Stimulated activated effector memory CD8-positive, alpha-beta T cell treated with anti-CD3 and anti-CD28 coated beads, Interleukin-12 subunit alpha, Interleukin-12 subunit beta, amount 100 ng/mL, for 72 hours (primary cell): Measurements from ENCODE around the gene TEX2.
A peak's percentile ranks its signal among the peaks of the same experiment; 100 is the strongest.

Experiments used
- ATAC-seq: fragments of 150-1000 bp; cut with Tn5 transposase; 2 replicates; pipeline ENCODE4 v1.10.0; 2021
- DNase-seq, 2 donors: peaks; one replicate each; pipeline ENCODE4 v3.0.0; 2021 to 2022; ENCODE audit warnings: low spot score in 2 of 2
- H3K27ac Mint-ChIP-seq: one replicate; pipeline ENCODE4 v1.8.0; 2022; ENCODE audit warnings: mild to moderate bottlenecking, mixed read lengths
- H3K36me3 Mint-ChIP-seq: one replicate; pipeline ENCODE4 v1.8.0; 2022; ENCODE audit warnings: mild to moderate bottlenecking, mixed read lengths
- H3K4me1 Mint-ChIP-seq: one replicate; pipeline ENCODE4 v1.8.0; 2022; ENCODE audit warnings: mixed read lengths
- H3K4me3 Mint-ChIP-seq: one replicate; pipeline ENCODE4 v1.8.0; 2022; ENCODE audit warnings: mild to moderate bottlenecking, mixed read lengths
- H3K9me3 Mint-ChIP-seq: one replicate; pipeline ENCODE4 v1.8.0; 2022; ENCODE audit warnings: mixed read lengths

Gene TEX2

GRCh38 chr17:64146418-64147109 is 116.5 kb downstream of the TEX2 start:
- no peak overlapping the region for H3K4me3 Mint-ChIP-seq

GRCh38 chr17:64145751-64146417 is 117.2 kb downstream of the TEX2 start:
- H3K27ac Mint-ChIP-seq: no peak overlapping the region
- ATAC-seq (peak; percentile 97), DNase-seq (peak; percentile 85 to 97)
- H3K36me3 Mint-ChIP-seq: no peaks in the 10 kb centered on the region
- no peak overlapping the region for H3K4me3 Mint-ChIP-seq
- H3K4me1 Mint-ChIP-seq: peaks cover 23% of the 10 kb centered on the region
- no peaks in the 10 kb centered on the region for H3K9me3 Mint-ChIP-seq

More at GRCh38 chr17:64146418-64147109, 116.5 kb downstream of the TEX2 start:
- H3K9me3 Mint-ChIP-seq: no peaks in the 10 kb centered on the region
- DNase-seq (peak; percentile 27 to 81), ATAC-seq (peak; percentile 47)
- no peaks in the 10 kb centered on the region for H3K36me3 Mint-ChIP-seq
- no peak overlapping the region for H3K27ac Mint-ChIP-seq
- peaks cover 23% of the 10 kb centered on the region for H3K4me1 Mint-ChIP-seq

GRCh38 chr17:64145375-64145750 is 117.7 kb downstream of the TEX2 start:
- no peaks in the 10 kb centered on the region for H3K36me3 Mint-ChIP-seq
- no peak for DNase-seq
- peaks cover 23% of the 10 kb centered on the region for H3K4me1 Mint-ChIP-seq
- no peaks in the 10 kb centered on the region for H3K9me3 Mint-ChIP-seq
- H3K4me3 Mint-ChIP-seq: no peak overlapping the region
- no peak for ATAC-seq
- no peak overlapping the region for H3K27ac Mint-ChIP-seq

- ATAC-seq (no peak), DNase-seq (no peak)
- H3K4me1 Mint-ChIP-seq: no peaks in the 10 kb centered on the region
- H3K36me3 Mint-ChIP-seq: no peaks in the 10 kb centered on the region
- H3K9me3 Mint-ChIP-seq: no peaks in the 10 kb centered on the region
- no peak overlapping the region for H3K27ac Mint-ChIP-seq
- H3K4me3 Mint-ChIP-seq: no peak overlapping the region
Observed at GRCh38 chr17:64139542-64139941, 123.5 kb downstream of the TEX2 start.

GRCh38 chr17:64138441-64138840 is 124.6 kb downstream of the TEX2 start:
- no peaks in the 10 kb centered on the region for H3K36me3 Mint-ChIP-seq
- peaks cover 4% of the 10 kb centered on the region for H3K4me1 Mint-ChIP-seq
- ATAC-seq: no peak
- H3K27ac Mint-ChIP-seq: no peak overlapping the region
- no peak overlapping the region for H3K4me3 Mint-ChIP-seq
- DNase-seq: no peak
- no peaks in the 10 kb centered on the region for H3K9me3 Mint-ChIP-seq

GRCh38 chr17:64135000-64135399 is 128.1 kb downstream of the TEX2 start:
- DNase-seq: no peak
- H3K4me1 Mint-ChIP-seq: peaks cover 35% of the 10 kb centered on the region
- peaks cover 10% of the 10 kb centered on the region for H3K36me3 Mint-ChIP-seq
- no peak overlapping the region for H3K4me3 Mint-ChIP-seq
- ATAC-seq: no peak
- H3K9me3 Mint-ChIP-seq: no peaks in the 10 kb centered on the region
- H3K27ac Mint-ChIP-seq: no peak overlapping the region

- H3K9me3 Mint-ChIP-seq: no peaks in the 10 kb centered on the region
- H3K4me1 Mint-ChIP-seq: peaks cover 35% of the 10 kb centered on the region
- H3K4me3 Mint-ChIP-seq: no peak overlapping the region
Observed at GRCh38 chr17:64134216-64134970, 128.7 kb downstream of the TEX2 start.

GRCh38 chr17:64133546-64134215 is 129.4 kb downstream of the TEX2 start:
- H3K27ac Mint-ChIP-seq: no peak overlapping the region
- no peak for ATAC-seq
- DNase-seq: no peak
- H3K9me3 Mint-ChIP-seq: no peaks in the 10 kb centered on the region
- H3K4me1 Mint-ChIP-seq: peaks cover 35% of the 10 kb centered on the region
- no peak overlapping the region for H3K4me3 Mint-ChIP-seq
- peaks cover 18% of the 10 kb centered on the region for H3K36me3 Mint-ChIP-seq

More at GRCh38 chr17:64134216-64134970, 128.7 kb downstream of the TEX2 start:
- Mint-ChIP-seq H3K36me3 (peaks cover 12% of the 10 kb centered on the region), H3K27ac (no peak overlapping the region)
- ATAC-seq: no peak
- DNase-seq: no peak

GRCh38 chr17:64131606-64132270 is 131.3 kb downstream of the TEX2 start:
- Mint-ChIP-seq H3K9me3 (no peaks in the 10 kb centered on the region), H3K4me1 (peaks cover 42% of the 10 kb centered on the region), H3K27ac (peak overlapping the region; percentile 97), H3K36me3 (peaks cover 38% of the 10 kb centered on the region), H3K4me3 (peak overlapping the region; percentile 80)
- ATAC-seq (no peak), DNase-seq (no peak)

GRCh38 chr17:64130559-64131001 is 132.5 kb downstream of the TEX2 start:
- ATAC-seq (peak; percentile 63), DNase-seq (peak in 1 of 2 donors; percentile 42)
- Mint-ChIP-seq H3K36me3 (peaks cover 50% of the 10 kb centered on the region), H3K4me3 (peak overlapping the region; percentile 80), H3K27ac (peak overlapping the region; percentile 97), H3K4me1 (peaks cover 54% of the 10 kb centered on the region), H3K9me3 (no peaks in the 10 kb centered on the region)

- Mint-ChIP-seq H3K4me3 (peak within 1 kb of the TSS; percentile 80), H3K9me3 (no peaks in the 10 kb centered on the region), H3K4me1 (peaks cover 60% of the 10 kb centered on the region), H3K36me3 (peaks cover 56% of the 10 kb centered on the region), H3K27ac (peak within 1 kb of the TSS; percentile 97)
- ATAC-seq (peak; percentile 90), DNase-seq (peak; percentile 85 to 95)
Observed at GRCh38 chr17:64129765-64130558, 133.1 kb downstream of the TEX2 start, which contains the start of gene ERN1. Gene ERN1, minus strand, starts transcription at chr17:64130144. Its CDS starts 115 bp downstream, at chr17:64130029.

GRCh38 chr17:64129515-64129764 is 133.6 kb downstream of the TEX2 start:
- DNase-seq: no peak
- Mint-ChIP-seq H3K27ac (peak overlapping the region; percentile 97), H3K4me1 (peaks cover 65% of the 10 kb centered on the region), H3K9me3 (no peaks in the 10 kb centered on the region), H3K36me3 (peaks cover 61% of the 10 kb centered on the region), H3K4me3 (peak overlapping the region; percentile 80)
- no peak for ATAC-seq

- DNase-seq: peak in 1 of 2 donors; percentile 67
- peaks cover 70% of the 10 kb centered on the region for H3K4me1 Mint-ChIP-seq
Observed at GRCh38 chr17:64128787-64129514, 134.1 kb downstream of the TEX2 start.

More at GRCh38 chr17:64128787-64129514, 134.1 kb downstream of the TEX2 start:
- Mint-ChIP-seq H3K4me3 (peak overlapping the region; percentile 80), H3K9me3 (no peaks in the 10 kb centered on the region), H3K27ac (peak overlapping the region; percentile 92), H3K36me3 (peaks cover 66% of the 10 kb centered on the region)
- ATAC-seq: no peak
